ENCODE data around the gene NSFL1C. TPM values are rescaled to one million over a fixed set of nuclear protein-coding genes. Genes with fewer than 3 reads are reported as not detected.

The NSFL1C gene
- total and polyA plus RNA-seq, 2 experiments from 2014 or later: 36.0 to 98.8 TPM

- WGBS (ENCODE audit: low lambda C conversion rate, missing lambda C conversion rate): 70% methylated on average over 5 of the region's 5 CpGs
- Histone ChIP-seq H3K9me3 (ENCODE audit: low read depth) (no peaks in the 10 kb centered on the region), H3K79me2 (no peaks in the 10 kb centered on the region), H3K36me3 (replicated peaks; ENCODE audit: insufficient read depth, low read depth) (no peaks in the 10 kb centered on the region), H3K4me3 (no peak overlapping the region), H3K27ac (no peak overlapping the region), H3K27me3 (no peaks in the 10 kb centered on the region), H2AFZ (no peak overlapping the region), H3K4me1 (ENCODE audit: insufficient read depth) (no peaks in the 10 kb centered on the region), H3K4me2 (no peak overlapping the region), H3K9me2 (replicated peaks; ENCODE audit: insufficient read depth) (no peaks in the 10 kb centered on the region), H4K20me1 (ENCODE audit: insufficient read depth, poor library complexity, severe bottlenecking) (no peaks in the 10 kb centered on the region)
- no peak for DNase-seq (ENCODE audit: low spot score)
- TF ChIP-seq EZH2 (IDR thresholded peaks at IDR 0.05; ENCODE audit: borderline replicate concordance) (no peak), CTCF (IDR thresholded peaks at IDR 0.05; ENCODE audit: poor library complexity) (no peak), EZH2phosphoT487 (IDR thresholded peaks at IDR 0.05; ENCODE audit: low read depth, severe bottlenecking, unreplicated experiment) (no peak)
Observed at GRCh38 chr20:1417273-1417672, 49.4 kb downstream of the NSFL1C start.

GRCh38 chr20:1415667-1416468, 50.8 kb downstream of the NSFL1C start:
- H3K4me3 ChIP-seq: no peak overlapping the region
- H2AFZ ChIP-seq: no peak overlapping the region
- DNase-seq (ENCODE audit: low spot score): peak; percentile 67
- no peaks in the 10 kb centered on the region for H3K4me1 ChIP-seq (ENCODE audit: insufficient read depth)
- no peak overlapping the region for H3K27ac ChIP-seq
- no peaks in the 10 kb centered on the region for H3K79me2 ChIP-seq
- TF ChIP-seq EZH2 (IDR thresholded peaks at IDR 0.05; ENCODE audit: borderline replicate concordance) (no peak), EZH2phosphoT487 (IDR thresholded peaks at IDR 0.05; ENCODE audit: low read depth, severe bottlenecking, unreplicated experiment) (no peak), CTCF (IDR thresholded peaks at IDR 0.05; ENCODE audit: poor library complexity) (no peak)
- no peaks in the 10 kb centered on the region for H3K36me3 ChIP-seq (replicated peaks; ENCODE audit: insufficient read depth, low read depth)
- H3K4me2 ChIP-seq: no peak overlapping the region
- 68% methylated on average over 8 of the region's 8 CpGs for WGBS (ENCODE audit: low lambda C conversion rate, missing lambda C conversion rate)
- no peaks in the 10 kb centered on the region for H3K27me3 ChIP-seq
- H3K9me3 ChIP-seq (ENCODE audit: low read depth): no peaks in the 10 kb centered on the region
- no peaks in the 10 kb centered on the region for H3K9me2 ChIP-seq (replicated peaks; ENCODE audit: insufficient read depth)
- no peaks in the 10 kb centered on the region for H4K20me1 ChIP-seq (ENCODE audit: insufficient read depth, poor library complexity, severe bottlenecking)

GRCh38 chr20:1414982-1415381, 51.7 kb downstream of the NSFL1C start:
- no peak for DNase-seq (ENCODE audit: low spot score)

More at GRCh38 chr20:1414982-1415381, 51.7 kb downstream of the NSFL1C start:
- Histone ChIP-seq H3K27me3 (no peaks in the 10 kb centered on the region), H2AFZ (no peak overlapping the region), H3K36me3 (replicated peaks; ENCODE audit: insufficient read depth, low read depth) (no peaks in the 10 kb centered on the region), H3K4me2 (no peak overlapping the region), H3K4me3 (no peak overlapping the region), H3K9me2 (replicated peaks; ENCODE audit: insufficient read depth) (no peaks in the 10 kb centered on the region), H3K27ac (no peak overlapping the region), H3K9me3 (ENCODE audit: low read depth) (no peaks in the 10 kb centered on the region), H4K20me1 (ENCODE audit: insufficient read depth, poor library complexity, severe bottlenecking) (no peaks in the 10 kb centered on the region), H3K4me1 (ENCODE audit: insufficient read depth) (no peaks in the 10 kb centered on the region), H3K79me2 (no peaks in the 10 kb centered on the region)
- TF ChIP-seq CTCF (IDR thresholded peaks at IDR 0.05; ENCODE audit: poor library complexity): no peak
- TF ChIP-seq EZH2 (IDR thresholded peaks at IDR 0.05; ENCODE audit: borderline replicate concordance): no peak
- TF ChIP-seq EZH2phosphoT487 (IDR thresholded peaks at IDR 0.05; ENCODE audit: low read depth, severe bottlenecking, unreplicated experiment): no peak
- 70% methylated on average over 4 of the region's 4 CpGs for WGBS (ENCODE audit: low lambda C conversion rate, missing lambda C conversion rate)

Data from hepatocyte (in vitro differentiated cells).